Fibroblast of villous mesenchyme (primary cell): ENCODE measurements around the gene KIRREL3. TPM values are rescaled to one million over a fixed set of nuclear protein-coding genes. Genes with fewer than 3 reads are reported as not detected.

Experiments used
- DNase-seq: peaks from one replicate; pipeline ENCODE4 v3.0.0-alpha.2; 2010; ENCODE audit warnings: low read depth
- H3K4me3 ChIP-seq: 2 replicates; pipeline ENCODE4 v1.5.1; 2011; ENCODE audit warnings: low read depth, mild to moderate bottlenecking, low read length
- total RNA-seq: library from RNA; depleted of rRNA; stranded (reverse); fragments of >200 nt; gene quantifications from 2 replicates; pipeline ENCODE4 v1.2.3, GENCODE V29; 2012
- TF ChIP-seq, protein P1 (sequence below): IDR thresholded peaks from 2 replicates; pipeline ENCODE4 v1.5.1; 2012; ENCODE audit warnings: low read depth, mild to moderate bottlenecking, low read length; ENCODE audit not compliant: insufficient read depth

KIRREL3 gene
- total RNA-seq, 1 donor: 9.9 TPM

- H3K4me3 ChIP-seq: no peak overlapping the region
- TF ChIP-seq, protein P1, sequence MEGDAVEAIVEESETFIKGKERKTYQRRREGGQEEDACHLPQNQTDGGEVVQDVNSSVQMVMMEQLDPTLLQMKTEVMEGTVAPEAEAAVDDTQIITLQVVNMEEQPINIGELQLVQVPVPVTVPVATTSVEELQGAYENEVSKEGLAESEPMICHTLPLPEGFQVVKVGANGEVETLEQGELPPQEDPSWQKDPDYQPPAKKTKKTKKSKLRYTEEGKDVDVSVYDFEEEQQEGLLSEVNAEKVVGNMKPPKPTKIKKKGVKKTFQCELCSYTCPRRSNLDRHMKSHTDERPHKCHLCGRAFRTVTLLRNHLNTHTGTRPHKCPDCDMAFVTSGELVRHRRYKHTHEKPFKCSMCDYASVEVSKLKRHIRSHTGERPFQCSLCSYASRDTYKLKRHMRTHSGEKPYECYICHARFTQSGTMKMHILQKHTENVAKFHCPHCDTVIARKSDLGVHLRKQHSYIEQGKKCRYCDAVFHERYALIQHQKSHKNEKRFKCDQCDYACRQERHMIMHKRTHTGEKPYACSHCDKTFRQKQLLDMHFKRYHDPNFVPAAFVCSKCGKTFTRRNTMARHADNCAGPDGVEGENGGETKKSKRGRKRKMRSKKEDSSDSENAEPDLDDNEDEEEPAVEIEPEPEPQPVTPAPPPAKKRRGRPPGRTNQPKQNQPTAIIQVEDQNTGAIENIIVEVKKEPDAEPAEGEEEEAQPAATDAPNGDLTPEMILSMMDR: no peak
- DNase-seq: no peak
Observed at GRCh38 chr11:126405374-126405773, 595.2 kb downstream of the KIRREL3 start.

DNA sequence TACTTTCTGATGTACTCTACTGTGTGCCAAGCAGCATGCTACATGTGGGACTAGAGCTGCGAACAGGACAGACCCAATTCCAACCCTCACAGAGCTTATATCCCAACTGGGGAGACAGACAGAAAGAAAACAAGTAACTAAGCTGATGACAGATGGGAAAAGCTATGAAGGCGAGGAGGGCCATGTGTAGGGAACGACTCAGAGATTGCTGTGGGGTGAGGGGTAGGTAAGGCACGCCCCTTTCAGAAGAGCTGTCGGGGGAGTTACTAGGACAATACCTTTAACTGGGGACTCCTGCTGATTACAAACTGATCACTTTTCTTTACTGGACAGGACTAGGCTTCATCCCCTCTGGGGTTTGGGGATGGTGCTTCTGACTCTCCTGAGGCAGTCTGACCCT lies 596.2 kb downstream of the KIRREL3 start:
- no peak for DNase-seq
- no peak overlapping the region for H3K4me3 ChIP-seq
- TF ChIP-seq, protein P1: no peak

- TF ChIP-seq, protein P1: no peak
- DNase-seq: no peak
Observed at GRCh38 chr11:126403658-126404057, 596.9 kb downstream of the KIRREL3 start.

DNA sequence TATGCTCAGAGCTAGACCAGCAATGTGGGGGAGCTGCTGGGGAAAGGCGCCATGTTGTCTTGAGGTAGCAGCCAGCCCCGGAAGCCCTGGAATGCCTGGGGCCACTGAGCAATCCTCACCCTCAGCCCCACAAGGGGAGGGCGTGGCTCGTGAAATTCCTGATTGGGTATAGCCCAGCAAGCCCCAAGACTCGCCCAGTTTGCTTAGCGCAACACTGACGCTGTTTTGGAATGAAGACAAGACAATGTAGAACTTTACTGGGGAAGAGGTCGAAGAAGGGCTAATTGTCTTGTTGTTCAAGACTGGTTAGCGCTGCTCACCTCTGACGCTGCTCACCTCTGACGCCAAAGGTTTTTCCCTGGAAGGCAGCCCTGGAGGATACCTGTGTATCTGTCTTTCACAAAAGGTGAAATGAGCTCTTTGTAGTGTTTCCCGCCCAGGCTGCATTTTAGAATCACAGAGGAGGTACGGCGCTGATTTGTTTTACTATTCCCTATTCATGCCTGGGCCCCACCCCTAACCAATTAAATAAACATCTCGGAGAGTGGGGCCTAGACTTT lies 597.5 kb downstream of the KIRREL3 start:
- DNase-seq: no peak
- H3K4me3 ChIP-seq: no peak overlapping the region
- TF ChIP-seq, protein P1: no peak

More at GRCh38 chr11:126403658-126404057, 596.9 kb downstream of the KIRREL3 start:
- H3K4me3 ChIP-seq: no peak overlapping the region

DNA sequence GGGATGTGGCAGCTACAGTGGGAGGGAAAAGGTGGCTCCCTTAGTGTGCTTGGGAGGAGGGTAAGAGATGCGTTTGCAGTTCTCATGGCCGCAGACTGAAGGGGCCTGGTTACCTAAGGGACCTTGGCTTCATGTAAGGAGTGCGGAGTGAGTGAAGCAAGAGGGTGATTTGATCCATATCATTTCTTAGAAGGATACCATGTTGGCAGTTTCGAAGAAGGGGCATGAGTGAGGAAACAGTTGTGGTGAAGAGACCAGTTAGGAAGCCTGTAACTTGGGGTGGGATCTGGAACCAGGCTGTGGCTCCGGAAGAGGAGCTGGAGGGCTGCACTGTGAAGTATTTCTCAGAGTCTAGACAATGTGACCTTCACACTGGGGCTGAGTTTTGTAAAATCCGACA lies 600.1 kb downstream of the KIRREL3 start:
- TF ChIP-seq, protein P1: no peak
- no peak for DNase-seq
- no peak overlapping the region for H3K4me3 ChIP-seq

- TF ChIP-seq, protein P1: no peak
- H3K4me3 ChIP-seq: no peak overlapping the region
- DNase-seq: no peak
Observed at GRCh38 chr11:126400019-126400418, 600.6 kb downstream of the KIRREL3 start.

GRCh38 chr11:126398721-126399120 lies 601.8 kb downstream of the KIRREL3 start:
- TF ChIP-seq, protein P1: no peak
- DNase-seq: no peak
- H3K4me3 ChIP-seq: no peak overlapping the region
